MM.1S (cell line): ENCODE results near the gene ARF3.

Experiments used
- CTCF ChIP-seq: fragments of 300-600 bp; sonication (generic); IDR thresholded peaks from 2 replicates; pipeline ENCODE4 v1.5.1; 2016; ENCODE audit warnings: antibody characterized with exemption, low read length, mixed read lengths
- EZH2 ChIP-seq: fragments of 300-600 bp; sonication (generic); optimal IDR thresholded peaks from 2 replicates; pipeline ENCODE3; 2017; ENCODE audit warnings: low read depth, mild to moderate bottlenecking, antibody characterized with exemption, low read length, mixed read lengths
- EZH2phosphoT487 ChIP-seq: fragments of 300-600 bp; sonication (generic); IDR thresholded peaks from 2 replicates; pipeline ENCODE4 v1.6.1; 2018; ENCODE audit warnings: antibody characterized with exemption, low read length

DNA sequence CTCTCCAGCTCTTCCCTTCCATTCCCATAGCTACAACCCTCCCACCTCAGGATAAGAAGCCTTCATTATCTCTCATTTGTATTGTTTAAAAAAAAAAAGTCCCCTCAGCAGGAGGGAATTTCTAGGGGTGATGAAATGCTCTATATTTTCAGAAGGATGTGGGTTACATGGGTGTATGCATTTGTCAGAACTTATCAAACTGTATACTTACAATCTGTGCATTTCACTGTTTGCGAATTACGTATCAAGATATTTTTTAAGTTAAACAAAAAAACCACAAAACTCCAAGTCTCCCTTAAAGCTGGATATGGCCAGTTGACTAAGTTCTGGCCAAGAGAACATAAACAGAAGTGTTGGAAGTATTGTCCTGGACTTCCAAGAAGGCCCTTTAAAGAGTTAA is 30.0 kb downstream of the ARF3 start:
- TF ChIP-seq CTCF (no peak), EZH2 (no peak), EZH2phosphoT487 (no peak)
